Right lobe of liver (tissue), 6 donors: ENCODE measurements around the gene STXBP4. TPM values are rescaled to one million over a fixed set of nuclear protein-coding genes. Genes with fewer than 3 reads are reported as not detected.

Experiments
- ATAC-seq, 4 donors: fragments of 200-7000 bp; cut with Tn5 transposase; one replicate each; pipeline ENCODE4 v1.9.1; 2020; ENCODE audit warnings: mild to moderate bottlenecking in 4 of 4, moderate library complexity in 4 of 4
- DNase-seq, 3 donors: peaks; one replicate each; pipeline ENCODE4 v3.0.0-alpha.2; 2020
- H3K27ac ChIP-seq, 3 donors: fragments of 200-600 bp; one replicate each; pipeline ENCODE4 v1.8.0; 2022
- H3K27me3 ChIP-seq, 2 donors: fragments of 200-600 bp; one replicate each; pipeline ENCODE4 v1.8.0; 2022
- H3K36me3 ChIP-seq, 4 donors: fragments of 200-600 bp; sonication (generic) in 1 of 4; one replicate each; pipeline versions ENCODE4 v1.5.1 to v1.8.0; 2017 to 2022; ENCODE audit warnings: control low read depth in 1 of 4
- H3K4me1 ChIP-seq, 4 donors: fragments of 200-600 bp; sonication (generic) in 1 of 4; one replicate each; pipeline versions ENCODE4 v1.5.1 to v1.8.0; 2017 to 2022; ENCODE audit warnings: control low read depth in 1 of 4
- H3K4me3 ChIP-seq, 3 donors: fragments of 200-600 bp; one replicate each; pipeline ENCODE4 v1.8.0; 2022
- H3K9me3 ChIP-seq, 4 donors: fragments of 200-600 bp; sonication (generic) in 1 of 4; one replicate each; pipeline versions ENCODE4 v1.5.1 to v1.8.0; 2017 to 2022; ENCODE audit warnings: control low read depth in 1 of 4
- CTCF ChIP-seq, 4 donors: fragments of 200-600 bp in 3 of 4; fragments of 450-650 bp in 1 of 4; IDR thresholded peaks; one replicate each; pipeline versions ENCODE4 v1.5.1 to v1.8.0; 2016 to 2022; ENCODE audit warnings: antibody characterized with exemption in 4 of 4, mild to moderate bottlenecking in 2 of 4
- POLR2A ChIP-seq: fragments of 450-650 bp; IDR thresholded peaks from one replicate; pipeline ENCODE4 v1.6.1; 2017; ENCODE audit warnings: antibody characterized with exemption, mild to moderate bottlenecking
- WGBS: methylation state at CpG from one replicate; pipeline ENCODE4 v1.1.6; 2018; ENCODE audit warnings: low coverage, low lambda C conversion rate; ENCODE audit not compliant: insufficient coverage; ENCODE audit errors: missing lambda C conversion rate; 5-methylcytosine and 5-hydroxymethylcytosine counted together
- intact Hi-C, 2 donors: fragments of 100-400 bp; cut with DNase I; formaldehyde crosslinking; loops; one replicate each; pipeline versions ENCODE4 v1.11.2 to v1.14.1; 2022
- total RNA-seq, 6 experiments: library from RNA; depleted of rRNA in 2 of 6; stranded (reverse); fragments of >200 nt in 2 of 6; fragmentation: NEBNext Ultra II Directional in 3 of 6; extraction: Animal tissue kit (Norgen Biotek cat#: 25700) in 3 of 6; gene quantifications; one replicate each; pipeline versions ENCODE4 v1.1.0 to v1.2.4, GENCODE V29; 2016 to 2023
- donor health status: DM: no; HTN: yes; CAD: no.
- donor health status: DM: no; HTN: no; CAD: no.
- donor health status: DM: no; HTN: no; CAD: no.
- donor health status: DM: no; HTN: yes; CAD: no.
- donor health status: DM: no; HTN: yes; CAD: no.

Gene STXBP4
- total RNA-seq, 6 experiments from 2014 or later: 2.2 to 14.8 (median 3.7) TPM

- TF ChIP-seq CTCF (IDR thresholded peaks at IDR 0.05) (no peak), POLR2A (no peak)
- H3K27ac ChIP-seq: no peak overlapping the region
- H3K27me3 ChIP-seq: no peaks in the 10 kb centered on the region
- H3K9me3 ChIP-seq: no peaks in the 10 kb centered on the region
- ATAC-seq (peak in 2 of 4 donors; percentile 34 to 54), DNase-seq (no peak)
- intact Hi-C loops: no loop called here
- 58% methylated on average over 3 of the region's 3 CpGs for WGBS
- no peak overlapping the region for H3K4me3 ChIP-seq
- no peaks in the 10 kb centered on the region for H3K36me3 ChIP-seq
- H3K4me1 ChIP-seq: peaks cover 0 to 10% (median 0%) of the 10 kb centered on the region in 4 donors
Measured at GRCh38 chr17:55090079-55090492, 121.5 kb downstream of the STXBP4 start.

- intact Hi-C loops: no loop called here
- peaks cover 0 to 10% (median 0%) of the 10 kb centered on the region in 4 donors for H3K4me1 ChIP-seq
- no peaks in the 10 kb centered on the region for H3K36me3 ChIP-seq
- DNase-seq (no peak), ATAC-seq (no peak)
- no peak overlapping the region for H3K4me3 ChIP-seq
- WGBS: 53% methylated on average over 1 of the region's 1 CpG
- no peaks in the 10 kb centered on the region for H3K27me3 ChIP-seq
- TF ChIP-seq CTCF (IDR thresholded peaks at IDR 0.05): no peak
- TF ChIP-seq POLR2A: no peak
- no peaks in the 10 kb centered on the region for H3K9me3 ChIP-seq
- no peak overlapping the region for H3K27ac ChIP-seq
Measured at GRCh38 chr17:55093353-55093752, 124.8 kb downstream of the STXBP4 start.

- no peaks in the 10 kb centered on the region for H3K9me3 ChIP-seq
- no peak overlapping the region for H3K4me3 ChIP-seq
- no peaks in the 10 kb centered on the region for H3K36me3 ChIP-seq
- intact Hi-C loops: no loop called here
- 100% methylated on average over 1 of the region's 1 CpG for WGBS
- no peak for TF ChIP-seq CTCF (IDR thresholded peaks at IDR 0.05)
- no peak for TF ChIP-seq POLR2A
- no peaks in the 10 kb centered on the region for H3K27me3 ChIP-seq
- DNase-seq (no peak), ATAC-seq (no peak)
- H3K27ac ChIP-seq: no peak overlapping the region
- no peaks in the 10 kb centered on the region for H3K4me1 ChIP-seq
Measured at GRCh38 chr17:55098765-55099164, 130.2 kb downstream of the STXBP4 start.

- no peak overlapping the region for H3K27ac ChIP-seq
- no peak for TF ChIP-seq POLR2A
- TF ChIP-seq CTCF (IDR thresholded peaks at IDR 0.05): no peak
- no peaks in the 10 kb centered on the region for H3K36me3 ChIP-seq
- no peak for DNase-seq
- 69% methylated on average over 2 of the region's 2 CpGs for WGBS
- no peak for ATAC-seq
- H3K4me1 ChIP-seq: no peaks in the 10 kb centered on the region
- H3K9me3 ChIP-seq: no peaks in the 10 kb centered on the region
- H3K27me3 ChIP-seq: no peaks in the 10 kb centered on the region
- intact Hi-C loops: no loop called here
- no peak overlapping the region for H3K4me3 ChIP-seq
Measured at GRCh38 chr17:55110521-55110920, 142.0 kb downstream of the STXBP4 start.

- Histone ChIP-seq H3K27me3 (no peaks in the 10 kb centered on the region), H3K27ac (no peak overlapping the region), H3K36me3 (no peaks in the 10 kb centered on the region), H3K4me1 (peaks cover 0 to 13% (median 0%) of the 10 kb centered on the region in 4 donors), H3K9me3 (no peaks in the 10 kb centered on the region), H3K4me3 (no peak overlapping the region)
- ATAC-seq (no peak), DNase-seq (no peak)
- TF ChIP-seq POLR2A (no peak), CTCF (IDR thresholded peaks at IDR 0.05) (no peak)
- intact Hi-C loops: no loop called here
Measured at GRCh38 chr17:55114283-55114682, 145.7 kb downstream of the STXBP4 start.
